Adrenal gland (tissue), 5 donors: ENCODE data around the gene PLEKHS1.

Source experiments
- CTCF ChIP-seq, 6 experiments: fragments of 450-650 bp in 4 of 6; fragments of 200-600 bp in 2 of 6; sonication (generic) in 1 of 6; IDR thresholded peaks; 1 replicate in 5 of 6; 2 replicates in 1 of 6; pipeline versions ENCODE4 v1.5.1 to v1.8.0; 2016 to 2021; ENCODE audit warnings: antibody characterized with exemption in 6 of 6, mild to moderate bottlenecking in 2 of 6, moderate library complexity in 1 of 6
- POLR2A ChIP-seq, 2 donors: fragments of 450-650 bp; IDR thresholded peaks; one replicate each; pipeline ENCODE4 v1.6.1; 2017; ENCODE audit warnings: antibody characterized with exemption in 2 of 2, mild to moderate bottlenecking in 2 of 2, moderate library complexity in 1 of 2
- donor health status: DM: no; HTN: no; CAD: no.

DNA sequence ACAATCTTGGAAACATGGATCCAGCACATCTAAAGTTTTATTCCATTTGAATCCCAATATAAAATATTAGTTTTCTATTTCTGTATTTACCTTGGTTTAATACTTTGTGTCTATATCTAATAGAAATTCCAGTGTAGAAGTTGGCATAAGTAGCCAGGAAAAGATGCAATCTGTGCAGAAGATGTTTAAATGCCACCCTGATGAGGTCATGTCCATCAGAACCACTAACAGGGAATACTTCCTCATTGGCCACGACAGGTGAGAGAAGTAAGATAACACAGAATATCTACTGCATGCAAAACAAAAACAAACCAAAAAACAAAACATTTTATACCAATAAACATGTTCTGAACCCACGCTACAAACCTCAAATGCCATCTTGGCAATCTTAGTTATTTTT lies 15.7 kb downstream of the PLEKHS1 start:
- no peak for TF ChIP-seq CTCF (IDR thresholded peaks at IDR 0.05)
- no peak for TF ChIP-seq POLR2A (IDR thresholded peaks at IDR 0.05)
